T-cell (primary cell): Measurements from ENCODE around the gene CUX1. TPM values are rescaled to one million over a fixed set of nuclear protein-coding genes. Genes with fewer than 3 reads are reported as not detected.

Source experiments
- ATAC-seq, 4 experiments: fragments of 200-7000 bp in 3 of 4; fragments of 150-1000 bp in 1 of 4; cut with Tn5 transposase; replicated peaks in 1 of 4; 1 replicate in 3 of 4; 2 replicates in 1 of 4; pipeline ENCODE4 v1.10.0; 2021; ENCODE audit warnings: moderate library complexity in 3 of 4, mild to moderate bottlenecking in 2 of 4, moderate number of reproducible peaks in 1 of 4
- CTCF ChIA-PET, 2 donors: fragments of 300-600 bp; sonication (Branson Sonifier 250); formaldehyde crosslinking; loops; one replicate each; lab custom pipeline; 2022; ENCODE audit warnings: antibody characterized with exemption in 2 of 2; lab: Charles Lee
- POLR2A ChIA-PET, 2 donors: fragments of 300-600 bp; sonication (Branson Sonifier 250); formaldehyde crosslinking; loops; one replicate each; lab custom pipeline; 2022; ENCODE audit warnings: antibody characterized with exemption in 2 of 2; lab: Charles Lee
- DNase-seq, 35 experiments: peaks; one replicate each; pipeline versions ENCODE4 v3.0.0 to v3.0.0-alpha.2; 2013 to 2023
- H3K27ac ChIP-seq: one replicate; pipeline ENCODE4 v1.5.1; 2013; ENCODE audit warnings: low read length
- H3K27me3 ChIP-seq, 2 experiments: replicated peaks in 1 of 2; 1 replicate in 1 of 2; 2 replicates in 1 of 2; pipeline versions ENCODE4 v1.6.1 to v1.7.0; 2013; ENCODE audit warnings: low read length in 1 of 2, mixed read lengths in 1 of 2; ENCODE audit not compliant: control insufficient read depth in 2 of 2, insufficient read depth in 2 of 2; ENCODE audit errors: extremely low read depth in 1 of 2
- H3K36me3 ChIP-seq, 2 donors: 1 replicate in 1 of 2; 2 replicates in 1 of 2; pipeline versions ENCODE4 v1.6.1 to v1.7.0; 2013; ENCODE audit warnings: low read length in 1 of 2; ENCODE audit not compliant: control insufficient read depth in 2 of 2, insufficient read depth in 1 of 2; ENCODE audit errors: extremely low read depth in 1 of 2
- H3K4me1 ChIP-seq, 2 experiments: 1 replicate in 1 of 2; 2 replicates in 1 of 2; pipeline versions ENCODE4 v1.6.1 to v1.7.0; 2013; ENCODE audit warnings: low read length in 2 of 2, mixed read lengths in 1 of 2; ENCODE audit not compliant: insufficient read depth in 2 of 2, control insufficient read depth in 1 of 2; ENCODE audit errors: extremely low read depth in 1 of 2
- H3K4me3 ChIP-seq, 2 donors: 1 replicate in 1 of 2; 2 replicates in 1 of 2; pipeline versions ENCODE4 v1.5.1 to v1.7.0; 2013; ENCODE audit warnings: mild to moderate bottlenecking in 2 of 2, low read length in 1 of 2, moderate library complexity in 1 of 2; ENCODE audit not compliant: control insufficient read depth in 1 of 2; ENCODE audit errors: extremely low read depth in 1 of 2
- H3K9me3 ChIP-seq: 2 replicates; pipeline ENCODE4 v1.7.0; 2013
- H3K27ac Mint-ChIP-seq, 2 donors: one replicate each; pipeline ENCODE4 v1.8.0; 2020 to 2021; ENCODE audit warnings: mild to moderate bottlenecking in 2 of 2, mixed read lengths in 2 of 2
- H3K27me3 Mint-ChIP-seq, 2 donors: one replicate each; pipeline ENCODE4 v1.8.0; 2021 to 2022; ENCODE audit warnings: mixed read lengths in 2 of 2
- H3K36me3 Mint-ChIP-seq: one replicate; pipeline ENCODE4 v1.8.0; 2021; ENCODE audit warnings: mixed read lengths
- H3K4me1 Mint-ChIP-seq, 3 donors: one replicate each; pipeline ENCODE4 v1.8.0; 2020 to 2022; ENCODE audit warnings: mixed read lengths in 3 of 3, mild to moderate bottlenecking in 1 of 3
- H3K4me3 Mint-ChIP-seq, 3 donors: one replicate each; pipeline ENCODE4 v1.8.0; 2020 to 2022; ENCODE audit warnings: mild to moderate bottlenecking in 3 of 3, mixed read lengths in 3 of 3, moderate library complexity in 3 of 3
- H3K9me3 Mint-ChIP-seq, 3 donors: one replicate each; pipeline ENCODE4 v1.8.0; 2020 to 2022; ENCODE audit warnings: mixed read lengths in 3 of 3
- WGBS: methylation state at CpG from one replicate; pipeline ENCODE4 v1.1.5; 2013; ENCODE audit warnings: missing lambda C conversion rate; ENCODE audit not compliant: insufficient coverage; 5-methylcytosine and 5-hydroxymethylcytosine counted together
- total RNA-seq, 35 experiments: library from RNA in 6 of 35; stranded (reverse) in 6 of 35; fragments of 120-200 nt in 1 of 35; gene quantifications; one replicate each; pipeline versions ENCODE4 v1.2.1 to v1.2.4 and lab custom pipeline; 2013 to 2026

CUX1 gene
- total RNA-seq, 5 donors from 2014 or later (not counting 1 experiment from before 2014, with no cell fraction given): 36.9 to 50.2 (median 42.8) TPM

GRCh38 chr7:102253066-102253972, 435.9 kb downstream of the CUX1 start:
- no peaks in the 10 kb centered on the region for H3K27me3 Mint-ChIP-seq
- Histone ChIP-seq H3K9me3 (no peaks in the 10 kb centered on the region), H3K27me3 (no peaks in the 10 kb centered on the region), H3K4me1 (no peaks in the 10 kb centered on the region), H3K4me3 (no peak overlapping the region), H3K27ac (no peak overlapping the region), H3K36me3 (peaks cover 0 to 4% of the 10 kb centered on the region in 2 donors)
- H3K9me3 Mint-ChIP-seq: no peaks in the 10 kb centered on the region
- ATAC-seq (no peak), DNase-seq (no peak)
- WGBS: 86% methylated on average over 6 of the region's 19 CpGs
- POLR2A ChIA-PET: no interaction called here
- no peaks in the 10 kb centered on the region for H3K4me1 Mint-ChIP-seq
- H3K27ac Mint-ChIP-seq: no peak overlapping the region
- H3K36me3 Mint-ChIP-seq: peaks cover 22% of the 10 kb centered on the region
- CTCF ChIA-PET: no interaction called here
- H3K4me3 Mint-ChIP-seq: no peak overlapping the region

DNA sequence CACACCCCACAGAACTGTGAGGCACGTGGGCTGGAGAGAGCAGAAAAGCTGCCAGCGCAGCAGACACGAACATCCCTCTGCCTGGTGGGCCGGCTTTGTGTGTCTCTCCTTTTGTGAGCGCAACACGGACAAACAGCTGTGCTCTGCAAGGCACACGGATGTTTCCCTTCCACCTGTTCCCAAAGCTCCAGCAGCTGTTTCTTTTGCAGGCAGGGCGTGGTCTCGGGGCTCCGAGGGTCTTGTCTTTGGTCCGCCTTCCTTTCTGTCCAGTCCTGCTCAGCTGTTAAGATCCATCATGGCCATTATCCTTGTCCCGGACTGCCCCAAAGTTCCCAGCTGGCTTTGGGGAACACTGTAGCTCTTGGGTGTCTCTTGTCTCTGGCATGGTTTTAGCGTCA, 436.5 kb downstream of the CUX1 start:
- Histone ChIP-seq H3K27ac (no peak overlapping the region), H3K9me3 (no peaks in the 10 kb centered on the region), H3K4me3 (no peak overlapping the region), H3K36me3 (peaks cover 0 to 4% of the 10 kb centered on the region in 2 donors), H3K4me1 (no peaks in the 10 kb centered on the region), H3K27me3 (no peaks in the 10 kb centered on the region)
- POLR2A ChIA-PET: no interaction called here
- H3K27ac Mint-ChIP-seq: no peak overlapping the region
- WGBS: 91% methylated on average over 13 of the region's 13 CpGs
- H3K36me3 Mint-ChIP-seq: peaks cover 22% of the 10 kb centered on the region
- H3K4me3 Mint-ChIP-seq: no peak overlapping the region
- CTCF ChIA-PET: no interaction called here
- no peak for DNase-seq
- no peaks in the 10 kb centered on the region for H3K9me3 Mint-ChIP-seq
- no peak for ATAC-seq
- H3K27me3 Mint-ChIP-seq: no peaks in the 10 kb centered on the region
- no peaks in the 10 kb centered on the region for H3K4me1 Mint-ChIP-seq

DNA sequence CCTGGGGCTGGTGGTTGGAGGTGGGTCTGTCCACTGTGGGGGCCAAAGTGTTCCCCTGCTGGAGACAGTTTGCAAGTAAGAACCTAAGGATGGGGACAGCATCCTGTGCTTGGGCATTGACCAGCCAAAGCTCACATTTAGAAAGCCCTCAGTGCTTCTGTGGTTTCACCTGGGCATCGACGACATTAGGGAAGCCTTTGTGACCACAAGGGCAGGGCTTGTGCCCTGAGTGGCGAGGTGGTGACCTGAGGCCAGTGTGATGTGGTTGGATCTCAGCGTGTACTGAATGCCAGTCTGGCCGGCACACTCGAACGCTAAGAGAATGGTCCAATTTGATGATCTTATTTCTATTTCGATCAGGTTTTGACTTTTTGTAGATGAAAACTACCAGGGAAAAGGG, 437.1 kb downstream of the CUX1 start:
- Histone ChIP-seq H3K9me3 (no peaks in the 10 kb centered on the region), H3K36me3 (no peaks in the 10 kb centered on the region), H3K4me3 (no peak overlapping the region), H3K4me1 (no peaks in the 10 kb centered on the region), H3K27ac (no peak overlapping the region), H3K27me3 (no peaks in the 10 kb centered on the region)
- Mint-ChIP-seq H3K36me3 (peaks cover 19% of the 10 kb centered on the region), H3K27me3 (no peaks in the 10 kb centered on the region), H3K27ac (no peak overlapping the region), H3K4me1 (no peaks in the 10 kb centered on the region), H3K4me3 (no peak overlapping the region), H3K9me3 (no peaks in the 10 kb centered on the region)
- ChIA-PET POLR2A (no interaction called here), CTCF (no interaction called here)
- 81% methylated on average over 8 of the region's 8 CpGs for WGBS
- ATAC-seq (no peak), DNase-seq (no peak)

- DNase-seq (no peak), ATAC-seq (no peak)
- Mint-ChIP-seq H3K36me3 (peaks cover 10% of the 10 kb centered on the region), H3K27ac (no peak overlapping the region), H3K27me3 (no peaks in the 10 kb centered on the region), H3K4me3 (no peak overlapping the region), H3K4me1 (no peaks in the 10 kb centered on the region), H3K9me3 (no peaks in the 10 kb centered on the region)
- Histone ChIP-seq H3K4me3 (no peak overlapping the region), H3K27me3 (no peaks in the 10 kb centered on the region), H3K27ac (no peak overlapping the region), H3K36me3 (no peaks in the 10 kb centered on the region), H3K4me1 (no peaks in the 10 kb centered on the region), H3K9me3 (no peaks in the 10 kb centered on the region)
- ChIA-PET POLR2A (interaction anchor here in 1 of 2 donors (0.6 kb wide), 1 partner anchor 57 kb away, joined by 8 read pairs; no protein-coding TSS in a partner anchor), CTCF (no interaction called here)
- 80% methylated on average over 1 of the region's 7 CpGs for whole genome bisulfite sequencing
Measured at GRCh38 chr7:102255501-102255900, 438.1 kb downstream of the CUX1 start.

DNA sequence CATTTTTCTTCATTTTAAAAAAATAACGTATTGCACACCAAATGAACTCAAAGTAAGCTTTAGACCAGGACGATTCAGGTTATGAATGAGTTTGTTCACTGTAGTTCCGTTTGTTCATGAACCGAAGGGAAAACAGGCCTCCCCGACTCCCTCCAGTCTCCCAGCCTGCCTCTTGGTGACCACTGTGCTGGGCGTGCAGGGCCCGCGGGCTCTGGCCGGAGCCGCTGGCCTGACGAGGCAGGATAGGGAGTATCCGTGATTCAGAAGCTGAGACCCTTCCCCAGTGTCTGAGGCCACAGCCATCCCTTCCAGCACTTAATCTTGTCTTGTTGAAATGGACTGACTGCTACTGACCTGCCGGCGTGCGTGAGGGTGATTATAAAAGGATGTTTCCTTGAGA, 438.5 kb downstream of the CUX1 start:
- no peaks in the 10 kb centered on the region for H3K27me3 ChIP-seq
- H3K9me3 Mint-ChIP-seq: no peaks in the 10 kb centered on the region
- ChIA-PET POLR2A (no interaction called here), CTCF (no interaction called here)
- H3K4me1 ChIP-seq: no peaks in the 10 kb centered on the region
- no peaks in the 10 kb centered on the region for H3K4me1 Mint-ChIP-seq
- H3K4me3 Mint-ChIP-seq: no peak overlapping the region
- peaks cover 9% of the 10 kb centered on the region for H3K36me3 Mint-ChIP-seq
- ATAC-seq (no peak), DNase-seq (no peak)
- no peak overlapping the region for H3K27ac Mint-ChIP-seq
- no peak overlapping the region for H3K27ac ChIP-seq
- no peak overlapping the region for H3K4me3 ChIP-seq
- H3K27me3 Mint-ChIP-seq: no peaks in the 10 kb centered on the region
- no peaks in the 10 kb centered on the region for H3K36me3 ChIP-seq
- WGBS: no CpG with 5 or more reads among the region's 15 CpGs
- H3K9me3 ChIP-seq: no peaks in the 10 kb centered on the region

- Mint-ChIP-seq H3K4me3 (no peak overlapping the region), H3K27me3 (no peaks in the 10 kb centered on the region)
Measured at GRCh38 chr7:102258073-102258748, 440.8 kb downstream of the CUX1 start.

More at GRCh38 chr7:102258073-102258748, 440.8 kb downstream of the CUX1 start:
- Histone ChIP-seq H3K9me3 (no peaks in the 10 kb centered on the region), H3K4me1 (no peaks in the 10 kb centered on the region), H3K27ac (no peak overlapping the region), H3K27me3 (no peaks in the 10 kb centered on the region), H3K36me3 (no peaks in the 10 kb centered on the region), H3K4me3 (no peak overlapping the region)
- CTCF ChIA-PET: no interaction called here
- no peaks in the 10 kb centered on the region for H3K9me3 Mint-ChIP-seq
- no peaks in the 10 kb centered on the region for H3K4me1 Mint-ChIP-seq
- DNase-seq: no peak
- peaks cover 9% of the 10 kb centered on the region for H3K36me3 Mint-ChIP-seq
- POLR2A ChIA-PET: no interaction called here
- no peak for ATAC-seq
- 85% methylated on average over 18 of the region's 25 CpGs for WGBS
- no peak overlapping the region for H3K27ac Mint-ChIP-seq
